ENCODE measurements around the gene AP3B2.

AP3B2 gene

GRCh38 chr15:82709421-82710207, at the start of gene AP3B2:
AP3B2 (minus strand) TSS chr15:82709875; CDS start chr15:82709706, 169 bp downstream.
- TF ChIP-seq, protein P1, sequence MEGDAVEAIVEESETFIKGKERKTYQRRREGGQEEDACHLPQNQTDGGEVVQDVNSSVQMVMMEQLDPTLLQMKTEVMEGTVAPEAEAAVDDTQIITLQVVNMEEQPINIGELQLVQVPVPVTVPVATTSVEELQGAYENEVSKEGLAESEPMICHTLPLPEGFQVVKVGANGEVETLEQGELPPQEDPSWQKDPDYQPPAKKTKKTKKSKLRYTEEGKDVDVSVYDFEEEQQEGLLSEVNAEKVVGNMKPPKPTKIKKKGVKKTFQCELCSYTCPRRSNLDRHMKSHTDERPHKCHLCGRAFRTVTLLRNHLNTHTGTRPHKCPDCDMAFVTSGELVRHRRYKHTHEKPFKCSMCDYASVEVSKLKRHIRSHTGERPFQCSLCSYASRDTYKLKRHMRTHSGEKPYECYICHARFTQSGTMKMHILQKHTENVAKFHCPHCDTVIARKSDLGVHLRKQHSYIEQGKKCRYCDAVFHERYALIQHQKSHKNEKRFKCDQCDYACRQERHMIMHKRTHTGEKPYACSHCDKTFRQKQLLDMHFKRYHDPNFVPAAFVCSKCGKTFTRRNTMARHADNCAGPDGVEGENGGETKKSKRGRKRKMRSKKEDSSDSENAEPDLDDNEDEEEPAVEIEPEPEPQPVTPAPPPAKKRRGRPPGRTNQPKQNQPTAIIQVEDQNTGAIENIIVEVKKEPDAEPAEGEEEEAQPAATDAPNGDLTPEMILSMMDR (IDR thresholded peaks at IDR 0.05), result no peak

- TF ChIP-seq, protein P1 (IDR thresholded peaks at IDR 0.05), result no peak
Observed at GRCh38 chr15:82751308-82751707, 41.6 kb upstream of the AP3B2 start.

DNA sequence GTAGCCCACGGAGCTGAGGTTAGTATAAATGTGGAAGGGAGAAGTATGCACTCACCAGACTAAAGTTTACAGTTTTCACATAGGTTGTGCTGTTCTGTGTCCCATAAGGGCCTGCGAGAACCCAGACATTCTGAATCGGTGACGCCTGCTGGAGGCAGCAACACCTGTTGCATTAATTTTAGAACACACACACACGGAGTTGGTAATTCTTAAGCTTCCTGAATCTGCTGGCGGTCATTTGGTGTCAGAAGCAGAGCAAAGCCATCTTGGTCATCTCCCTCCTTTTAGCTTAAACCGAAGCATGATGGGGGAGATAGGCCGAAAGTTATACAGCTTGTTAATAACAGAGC, 41.1 kb upstream of the AP3B2 start:
- TF ChIP-seq, protein P1 (IDR thresholded peaks at IDR 0.05), result no peak

DNA sequence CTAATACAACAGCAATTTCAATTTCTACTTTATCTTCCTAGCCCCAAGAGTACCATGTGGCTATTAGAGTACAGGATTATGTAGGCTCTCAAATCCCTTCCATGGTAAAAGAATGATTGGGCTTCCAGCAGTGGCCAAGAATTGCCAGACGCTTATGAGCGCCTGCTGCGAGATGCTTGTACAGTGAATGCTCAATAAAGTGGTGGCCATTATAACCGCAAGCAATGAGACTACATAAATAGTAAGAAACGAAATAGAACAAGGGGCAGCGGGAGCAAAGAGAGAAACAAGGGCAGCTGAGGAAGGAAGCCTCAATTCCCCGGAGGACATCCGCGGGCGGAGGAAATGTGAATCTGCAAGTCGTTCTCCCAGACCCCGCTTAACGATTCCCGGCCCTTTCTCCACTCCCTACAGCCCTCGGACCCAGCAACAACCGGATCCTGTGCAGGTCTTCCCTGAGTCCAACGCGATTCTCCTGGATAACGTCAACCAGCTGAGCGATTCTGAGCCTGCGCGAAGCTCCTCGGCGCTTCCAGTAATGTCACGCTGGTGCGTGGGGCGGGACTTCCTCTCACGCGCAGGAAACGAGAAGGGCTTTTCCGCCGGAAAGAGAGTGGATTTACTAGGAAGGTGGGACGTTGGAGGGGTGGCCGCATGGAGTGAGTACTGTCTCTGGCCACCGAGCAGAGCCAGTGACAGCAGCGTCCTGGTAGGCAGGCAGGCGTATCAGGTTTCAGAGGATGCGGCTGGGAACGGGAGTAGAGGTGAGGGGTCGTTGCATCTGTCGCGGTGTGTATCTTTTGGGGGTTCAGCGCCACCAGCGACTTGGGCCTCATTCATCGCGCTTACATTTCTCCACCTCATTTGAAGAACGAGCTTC, 40.5 kb upstream of the AP3B2 start:
- TF ChIP-seq, protein P1 (IDR thresholded peaks at IDR 0.05), result no peak

- TF ChIP-seq, protein P1 (IDR thresholded peaks at IDR 0.05), result no peak
Observed at GRCh38 chr15:82748315-82748714, 38.6 kb upstream of the AP3B2 start.

DNA sequence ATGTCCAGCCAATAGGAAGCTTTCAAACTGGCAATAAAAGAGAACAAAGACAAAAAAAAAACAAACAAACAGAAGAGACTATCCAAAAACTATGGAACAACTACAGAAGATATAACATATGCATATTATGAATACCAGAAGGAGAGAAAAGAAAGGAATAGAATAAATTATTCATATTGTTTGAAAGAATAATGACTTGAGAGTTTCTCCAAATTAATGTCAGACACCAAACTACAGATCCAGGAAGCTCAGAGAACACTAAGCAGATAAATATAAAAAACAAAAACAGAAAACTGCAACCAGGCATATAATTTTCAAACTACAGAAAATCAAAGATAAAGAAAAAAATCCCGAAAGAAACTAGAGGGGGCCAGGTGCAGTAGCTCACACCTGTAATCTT, 34.1 kb upstream of the AP3B2 start:
- TF ChIP-seq, protein P1 (IDR thresholded peaks at IDR 0.05), result no peak

- TF ChIP-seq, protein P1 (IDR thresholded peaks at IDR 0.05), result no peak
Observed at GRCh38 chr15:82742134-82742533, 32.5 kb upstream of the AP3B2 start.
